Neural cell (in vitro differentiated cells): Measurements from ENCODE around the gene CLHC1.

Source experiments
- CTCF ChIP-seq: fragments of 450-650 bp; IDR thresholded peaks from 2 replicates; pipeline ENCODE4 v1.5.1; 2014; ENCODE audit warnings: antibody characterized with exemption, mild to moderate bottlenecking, moderate library complexity; ENCODE audit not compliant: poor library complexity, severe bottlenecking
- EZH2 ChIP-seq: fragments of 200-600, 300-800 bp; shearing (Covaris generic), sonication (generic); IDR thresholded peaks from 2 replicates; pipeline ENCODE4 v1.6.1; 2014; ENCODE audit warnings: antibody characterized with exemption, low read length, borderline replicate concordance, mild to moderate bottlenecking; ENCODE audit not compliant: insufficient read depth, poor library complexity, severe bottlenecking
- POLR2AphosphoS5 ChIP-seq: IDR thresholded peaks from 2 replicates; pipeline ENCODE4 v1.6.1; 2012
- RAD21 ChIP-seq: fragments of 450-650 bp; conservative IDR thresholded peaks from 2 replicates; pipeline ENCODE4 v1.6.1; 2014; ENCODE audit warnings: antibody characterized with exemption, mild to moderate bottlenecking, moderate library complexity
- SMC3 ChIP-seq: fragments of 450-650 bp; conservative IDR thresholded peaks from 2 replicates; pipeline ENCODE4 v1.6.1; 2014; ENCODE audit warnings: antibody characterized with exemption, mild to moderate bottlenecking, moderate library complexity; ENCODE audit not compliant: poor library complexity
- TF ChIP-seq, protein P1 (sequence below): IDR thresholded peaks from 2 replicates; pipeline ENCODE4 v1.6.1; 2012; ENCODE audit warnings: borderline replicate concordance

DNA sequence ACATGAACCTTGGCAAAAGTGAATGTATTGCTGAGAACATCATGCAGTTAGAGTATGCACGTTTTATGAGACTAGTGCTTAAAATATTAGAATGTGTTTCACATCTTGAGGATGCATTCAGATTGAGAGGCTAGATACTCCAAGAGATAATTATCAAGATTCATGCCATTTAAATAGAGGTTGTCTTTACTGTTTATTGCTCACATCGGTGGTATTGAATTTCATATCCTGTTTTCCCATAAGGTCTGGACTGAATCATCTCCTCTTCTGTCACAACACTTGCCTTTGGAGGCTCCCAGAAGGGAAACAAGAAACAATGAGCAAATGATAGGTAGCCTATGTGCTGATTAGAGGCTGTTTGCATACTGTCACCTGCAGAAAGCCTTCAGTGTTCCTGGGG, 83.8 kb downstream of the CLHC1 start:
- TF ChIP-seq POLR2AphosphoS5 (no peak), CTCF (no peak), RAD21 (no peak), SMC3 (no peak), EZH2 (no peak)
- TF ChIP-seq, protein P1, sequence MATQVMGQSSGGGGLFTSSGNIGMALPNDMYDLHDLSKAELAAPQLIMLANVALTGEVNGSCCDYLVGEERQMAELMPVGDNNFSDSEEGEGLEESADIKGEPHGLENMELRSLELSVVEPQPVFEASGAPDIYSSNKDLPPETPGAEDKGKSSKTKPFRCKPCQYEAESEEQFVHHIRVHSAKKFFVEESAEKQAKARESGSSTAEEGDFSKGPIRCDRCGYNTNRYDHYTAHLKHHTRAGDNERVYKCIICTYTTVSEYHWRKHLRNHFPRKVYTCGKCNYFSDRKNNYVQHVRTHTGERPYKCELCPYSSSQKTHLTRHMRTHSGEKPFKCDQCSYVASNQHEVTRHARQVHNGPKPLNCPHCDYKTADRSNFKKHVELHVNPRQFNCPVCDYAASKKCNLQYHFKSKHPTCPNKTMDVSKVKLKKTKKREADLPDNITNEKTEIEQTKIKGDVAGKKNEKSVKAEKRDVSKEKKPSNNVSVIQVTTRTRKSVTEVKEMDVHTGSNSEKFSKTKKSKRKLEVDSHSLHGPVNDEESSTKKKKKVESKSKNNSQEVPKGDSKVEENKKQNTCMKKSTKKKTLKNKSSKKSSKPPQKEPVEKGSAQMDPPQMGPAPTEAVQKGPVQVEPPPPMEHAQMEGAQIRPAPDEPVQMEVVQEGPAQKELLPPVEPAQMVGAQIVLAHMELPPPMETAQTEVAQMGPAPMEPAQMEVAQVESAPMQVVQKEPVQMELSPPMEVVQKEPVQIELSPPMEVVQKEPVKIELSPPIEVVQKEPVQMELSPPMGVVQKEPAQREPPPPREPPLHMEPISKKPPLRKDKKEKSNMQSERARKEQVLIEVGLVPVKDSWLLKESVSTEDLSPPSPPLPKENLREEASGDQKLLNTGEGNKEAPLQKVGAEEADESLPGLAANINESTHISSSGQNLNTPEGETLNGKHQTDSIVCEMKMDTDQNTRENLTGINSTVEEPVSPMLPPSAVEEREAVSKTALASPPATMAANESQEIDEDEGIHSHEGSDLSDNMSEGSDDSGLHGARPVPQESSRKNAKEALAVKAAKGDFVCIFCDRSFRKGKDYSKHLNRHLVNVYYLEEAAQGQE = no peak
